Stromal cell of bone marrow (primary cell): ENCODE measurements around the gene VAV2.

Source experiments
- DNase-seq: peaks from one replicate; pipeline ENCODE4 v3.0.0-alpha.2; 2012; ENCODE audit warnings: low read depth

The VAV2 gene

GRCh38 chr9:133741716-133742115 lies 250.4 kb downstream of the VAV2 start:
- DNase-seq: no peak

- DNase-seq: no peak
Measured at GRCh38 chr9:133740911-133741310, 251.2 kb downstream of the VAV2 start.

GRCh38 chr9:133739408-133740280 lies 252.5 kb downstream of the VAV2 start:
- DNase-seq: no peak

DNA sequence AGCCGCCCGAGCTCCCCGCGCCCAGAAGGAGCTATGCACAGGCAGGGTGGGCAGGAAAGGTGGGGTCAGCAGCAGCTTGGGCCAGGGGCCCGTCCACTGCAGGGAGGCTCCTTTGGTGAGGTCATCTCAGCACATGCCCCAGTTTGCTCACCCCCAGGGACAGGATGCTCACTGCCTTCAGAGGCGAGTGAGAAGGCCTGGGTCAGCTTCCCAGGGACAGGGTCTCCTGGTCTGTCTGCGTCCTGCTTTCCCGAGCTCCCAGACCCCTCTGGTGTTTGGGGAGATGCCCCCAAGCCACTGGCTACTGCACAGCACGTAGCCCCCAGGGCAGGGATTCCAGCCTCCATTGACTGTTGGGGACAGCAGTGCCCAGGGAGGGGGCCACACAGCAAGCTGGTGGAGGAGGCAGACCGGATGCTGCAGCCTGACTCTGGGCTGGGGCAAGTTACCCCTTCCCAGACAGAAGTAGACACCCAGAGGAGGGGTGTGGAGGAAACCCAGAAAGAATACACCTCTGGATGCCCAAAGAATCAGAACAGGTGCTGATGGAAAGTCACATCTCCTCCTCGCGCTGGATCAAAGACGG lies 253.4 kb downstream of the VAV2 start:
- no peak for DNase-seq

- DNase-seq: no peak
Measured at GRCh38 chr9:133737774-133738639, 254.1 kb downstream of the VAV2 start, which contains the start of gene SARDH. Gene SARDH, minus strand, starts transcription at chr9:133738352. Its CDS starts 4,179 bp downstream, at chr9:133734173.

DNA sequence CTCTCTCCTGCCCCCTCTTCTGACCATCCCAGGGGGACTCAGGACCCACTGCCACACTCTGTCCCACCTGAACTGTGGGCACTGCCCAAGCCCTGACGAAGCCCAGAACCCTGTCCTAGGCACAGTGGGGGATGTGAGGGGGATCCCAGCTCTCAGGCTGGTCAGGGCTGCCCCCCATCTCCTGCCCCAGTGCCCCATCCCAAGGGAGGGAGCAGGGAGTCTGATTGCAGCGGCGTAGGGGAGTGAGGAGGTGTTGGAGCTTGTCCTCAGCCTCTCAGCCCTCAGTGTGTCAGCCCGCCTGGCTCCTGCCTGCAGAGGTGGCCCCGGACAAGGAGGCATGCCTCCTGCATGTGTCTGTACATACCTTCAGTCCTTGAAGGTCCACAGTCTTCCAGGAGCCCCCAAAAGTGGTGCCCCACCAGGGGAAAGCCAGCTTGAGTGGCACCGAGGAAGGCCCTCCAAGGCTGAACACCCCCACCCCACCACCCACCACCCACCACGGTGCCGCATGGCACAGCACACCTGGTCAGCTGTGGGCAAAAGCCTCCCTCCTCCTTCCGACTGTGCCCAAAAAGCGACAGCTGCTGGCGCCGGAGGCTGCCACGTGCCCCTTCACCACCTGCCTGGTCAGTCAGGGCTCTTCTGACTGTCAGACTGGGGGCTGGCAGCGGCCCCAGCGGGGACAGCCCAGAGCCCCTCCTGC lies 254.9 kb downstream of the VAV2 start:
- no peak for DNase-seq

DNA sequence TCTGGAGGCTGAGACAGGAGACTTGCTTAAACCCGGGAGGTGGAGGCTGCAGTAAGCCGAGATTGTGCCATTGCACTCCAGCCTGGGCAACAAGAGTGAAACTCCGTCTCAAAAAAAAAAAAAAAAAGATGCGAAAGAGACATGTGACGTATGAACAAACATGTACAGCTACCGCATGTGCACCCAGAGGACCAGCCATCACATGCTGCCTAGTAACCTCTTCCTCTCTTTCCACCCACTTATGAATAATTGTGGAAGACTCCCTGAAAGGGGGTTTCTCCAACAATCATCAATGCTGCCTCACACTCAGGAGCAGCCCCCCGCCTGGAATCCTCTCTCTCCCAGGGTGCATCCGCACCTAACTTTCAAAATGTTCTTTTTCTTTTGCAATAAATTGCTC lies 256.2 kb downstream of the VAV2 start:
- DNase-seq: no peak

DNA sequence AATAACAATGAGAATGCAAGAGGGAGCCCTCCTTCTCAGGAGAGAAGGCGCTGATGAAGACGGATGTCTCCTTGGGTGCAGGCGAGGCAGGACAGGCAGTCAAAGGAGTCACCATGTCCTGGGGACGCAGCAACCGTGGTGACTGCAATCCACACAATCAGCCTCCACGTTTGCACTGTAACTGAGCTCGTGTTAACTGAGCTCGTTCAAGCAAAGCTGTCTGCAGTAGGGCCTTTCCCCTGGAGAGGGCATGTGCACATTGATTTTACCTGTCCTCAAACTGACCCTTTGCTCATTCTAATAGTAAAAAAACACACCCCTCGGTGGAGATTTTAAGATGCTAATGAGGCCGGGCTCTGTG lies 256.7 kb downstream of the VAV2 start:
- DNase-seq: no peak

DNA sequence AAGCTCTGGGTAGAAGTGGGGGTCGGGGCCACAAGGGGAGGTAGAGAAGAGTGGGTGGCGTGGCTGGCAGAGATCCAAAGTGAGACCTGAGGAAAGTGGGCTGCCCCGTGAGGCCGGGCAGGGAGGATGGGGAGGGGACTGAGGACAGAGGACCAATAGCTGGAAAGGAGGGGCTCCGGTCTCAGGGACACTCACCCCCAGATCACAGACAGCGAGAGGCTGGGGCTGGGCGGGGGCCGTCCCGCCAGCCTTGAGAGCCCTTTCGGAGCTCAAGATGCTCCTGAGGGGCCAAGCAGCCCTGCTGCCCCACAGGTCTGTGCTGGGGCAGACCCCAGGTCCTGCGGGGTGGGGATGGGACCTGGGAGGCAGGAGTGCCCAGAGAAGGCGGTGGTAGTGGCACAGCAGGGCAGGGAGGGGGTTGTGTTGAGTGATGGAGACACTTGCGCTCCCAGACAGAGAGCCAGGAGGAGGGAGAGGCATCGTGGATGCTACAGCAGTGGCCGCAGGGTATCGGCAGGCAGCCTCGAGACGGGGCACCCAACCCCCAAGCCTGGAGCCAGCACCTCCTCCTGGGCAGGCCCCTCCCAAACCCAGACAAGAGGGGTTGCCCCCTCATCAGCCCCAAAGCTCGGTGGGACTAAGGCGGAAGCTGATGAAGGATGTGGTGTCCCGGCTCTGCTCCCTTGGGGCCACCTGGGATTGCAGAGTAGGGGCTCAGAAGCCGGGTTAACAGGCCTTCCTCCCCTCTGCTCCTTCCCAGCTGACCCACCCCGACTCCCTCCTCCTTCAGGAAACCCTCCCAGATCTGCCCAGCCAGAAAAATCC lies 257.3 kb downstream of the VAV2 start:
- DNase-seq: no peak

DNA sequence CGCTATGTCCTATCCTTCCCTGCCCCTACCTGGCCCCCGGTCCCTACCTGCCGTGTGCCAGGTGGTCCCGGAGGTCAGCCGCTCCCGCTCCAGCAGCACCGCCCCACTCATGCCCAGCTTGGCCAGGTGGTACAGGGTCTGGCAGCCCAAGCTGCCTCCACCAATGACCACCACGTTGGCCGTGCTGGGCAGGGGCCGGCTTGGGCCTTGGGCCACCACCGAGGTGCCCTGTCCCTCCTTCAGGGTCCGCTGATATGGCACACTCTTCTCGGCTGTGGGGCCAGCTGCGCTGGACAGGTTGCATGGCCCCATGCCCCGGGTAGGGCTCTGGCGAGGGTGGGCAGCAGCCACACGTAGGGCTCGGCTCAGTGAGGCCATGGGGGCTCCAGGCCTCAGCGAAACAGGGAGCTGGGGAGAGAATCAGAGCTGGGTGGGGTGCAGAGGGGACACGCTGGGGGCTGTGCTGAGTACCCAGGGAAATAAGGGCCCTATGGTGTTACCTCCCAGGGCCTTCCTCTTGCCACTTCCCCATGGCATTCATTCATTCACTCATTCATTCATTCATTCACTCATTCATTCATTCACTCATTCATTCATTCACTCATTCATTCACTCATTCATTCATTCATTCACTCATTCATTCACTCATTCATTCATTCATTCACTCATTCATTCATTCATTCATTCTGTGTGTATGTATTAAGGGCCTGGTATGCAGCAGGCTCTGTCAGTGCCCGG lies 258.2 kb downstream of the VAV2 start:
- DNase-seq: no peak

DNA sequence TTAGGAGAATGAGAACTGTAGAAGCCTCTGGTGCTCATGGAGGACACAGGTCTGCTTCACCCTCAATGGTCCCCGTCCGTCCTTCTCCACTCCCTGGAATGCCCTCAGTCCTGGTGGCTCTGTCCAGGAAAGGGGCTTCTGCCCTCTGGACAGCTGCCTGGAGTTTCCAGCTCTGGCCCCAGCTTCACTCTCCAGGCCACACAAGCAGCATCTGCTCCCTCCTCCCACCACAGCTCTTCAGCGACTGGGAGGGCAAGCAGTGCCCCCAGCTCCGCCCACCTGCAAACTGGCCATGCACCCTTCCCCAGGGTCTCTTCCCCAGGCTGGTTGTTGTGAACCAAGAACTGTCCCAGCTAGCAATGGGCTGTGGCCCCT lies 258.7 kb downstream of the VAV2 start:
- no peak for DNase-seq

- DNase-seq: no peak
Measured at GRCh38 chr9:133732639-133733408, 259.3 kb downstream of the VAV2 start.

DNA sequence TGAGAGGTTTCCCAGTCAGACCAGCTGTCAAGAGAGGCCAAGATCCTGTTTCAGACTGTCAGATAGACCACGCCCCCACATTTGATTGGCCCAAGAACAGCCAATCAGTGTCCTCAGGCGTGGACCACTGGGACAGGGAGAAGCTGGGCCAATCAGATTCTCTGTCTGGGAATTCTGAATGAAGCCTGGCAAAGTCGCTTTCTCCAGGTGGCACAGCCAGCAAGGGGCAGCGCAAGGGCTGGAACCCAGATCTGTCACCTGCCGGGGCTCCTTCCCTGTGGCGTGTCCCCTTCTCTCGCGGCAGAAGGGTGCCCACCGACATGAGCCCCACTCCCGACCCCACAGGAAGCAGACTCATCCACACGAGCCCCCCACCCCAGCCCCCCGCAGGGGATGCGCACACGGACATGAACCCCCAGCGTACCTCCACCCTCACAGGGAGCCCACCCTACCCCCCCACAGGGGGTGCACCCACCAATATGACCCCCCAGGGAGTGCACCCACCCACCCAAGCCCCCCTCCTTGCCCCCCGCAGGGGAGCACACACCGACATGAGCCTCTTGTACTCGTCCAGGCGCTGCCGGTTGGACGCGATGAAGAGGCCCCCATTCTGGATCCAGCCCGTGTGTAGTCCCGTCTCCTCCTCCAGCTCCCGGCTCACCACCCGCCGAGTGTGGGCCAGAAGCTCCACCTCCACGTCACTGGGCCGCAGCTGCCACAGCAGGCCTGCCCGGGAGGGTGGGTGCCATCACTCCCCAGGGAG lies 260.1 kb downstream of the VAV2 start:
- DNase-seq: no peak

- DNase-seq: no peak
Measured at GRCh38 chr9:133730994-133731715, 261.0 kb downstream of the VAV2 start.

- DNase-seq: no peak
Measured at GRCh38 chr9:133729617-133730281, 262.4 kb downstream of the VAV2 start.

GRCh38 chr9:133728856-133729616 lies 263.1 kb downstream of the VAV2 start:
- no peak for DNase-seq

GRCh38 chr9:133727876-133728441 lies 264.2 kb downstream of the VAV2 start:
- no peak for DNase-seq
